IPS-NIHi11 (cell line): ENCODE data around the gene FBXO40.

Experiments used
- DNase-seq: peaks from one replicate; pipeline ENCODE4 v3.0.0; 2012; ENCODE audit warnings: mixed read lengths, low spot score

FBXO40 gene

GRCh38 chr3:121619691-121620090 lies 26.5 kb downstream of the FBXO40 start:
- no peak for DNase-seq

- DNase-seq, result no peak
Observed at GRCh38 chr3:121621491-121621890, 28.3 kb downstream of the FBXO40 start.

GRCh38 chr3:121624147-121624899 lies 31.1 kb downstream of the FBXO40 start:
- DNase-seq, result no peak

GRCh38 chr3:121626495-121626894 lies 33.3 kb downstream of the FBXO40 start:
- no peak for DNase-seq

- no peak for DNase-seq
Observed at GRCh38 chr3:121627211-121627610, 34.0 kb downstream of the FBXO40 start.

GRCh38 chr3:121627622-121628021 lies 34.4 kb downstream of the FBXO40 start:
- DNase-seq, result no peak

GRCh38 chr3:121629601-121630000 lies 36.4 kb downstream of the FBXO40 start:
- no peak for DNase-seq

GRCh38 chr3:121630355-121630754 lies 37.2 kb downstream of the FBXO40 start:
- DNase-seq, result no peak

- no peak for DNase-seq
Observed at GRCh38 chr3:121637922-121638321, 44.7 kb downstream of the FBXO40 start.

GRCh38 chr3:121641127-121641526 lies 47.9 kb downstream of the FBXO40 start:
- no peak for DNase-seq

GRCh38 chr3:121642601-121643314 lies 49.6 kb downstream of the FBXO40 start:
- no peak for DNase-seq

- DNase-seq, result no peak
Observed at GRCh38 chr3:121645054-121645453, 51.9 kb downstream of the FBXO40 start.

- DNase-seq, result no peak
Observed at GRCh38 chr3:121648219-121648958, 55.2 kb downstream of the FBXO40 start.

GRCh38 chr3:121649645-121650044 lies 56.5 kb downstream of the FBXO40 start:
- no peak for DNase-seq

GRCh38 chr3:121651684-121652083 lies 58.5 kb downstream of the FBXO40 start:
- no peak for DNase-seq

GRCh38 chr3:121654493-121655385 lies 61.6 kb downstream of the FBXO40 start:
- DNase-seq, result no peak

GRCh38 chr3:121658716-121659435 lies 65.7 kb downstream of the FBXO40 start:
- DNase-seq, result no peak

GRCh38 chr3:121659586-121659985 lies 66.4 kb downstream of the FBXO40 start:
- no peak for DNase-seq

- no peak for DNase-seq
Observed at GRCh38 chr3:121660356-121661171, 67.4 kb downstream of the FBXO40 start, which contains the start of gene HCLS1. TSS of gene HCLS1 (minus strand) at chr3:121660903. CDS start at chr3:121658347, 2,556 bp downstream.

- DNase-seq, result no peak
Observed at GRCh38 chr3:121661376-121661775, 68.2 kb downstream of the FBXO40 start.
